PFSK-1 (cell line): ENCODE measurements around the gene HOXD12.

ENCODE experiments used
- POLR2AphosphoS5 ChIP-seq: IDR thresholded peaks from 2 replicates; pipeline ENCODE4 v1.6.1; 2012; ENCODE audit warnings: low read depth, mild to moderate bottlenecking, control low read depth, low read length, moderate library complexity
- TF ChIP-seq, protein P1 (sequence below), 2 experiments: IDR thresholded peaks; 2 replicates each; pipeline versions ENCODE4 v1.6.1 to v1.8.0; 2011 to 2012; ENCODE audit warnings: low read depth in 2 of 2, low read length in 2 of 2, control low read depth in 1 of 2, inconsistent platforms in 1 of 2, mild to moderate bottlenecking in 1 of 2, moderate library complexity in 1 of 2; ENCODE audit not compliant: insufficient read depth in 1 of 2

DNA sequence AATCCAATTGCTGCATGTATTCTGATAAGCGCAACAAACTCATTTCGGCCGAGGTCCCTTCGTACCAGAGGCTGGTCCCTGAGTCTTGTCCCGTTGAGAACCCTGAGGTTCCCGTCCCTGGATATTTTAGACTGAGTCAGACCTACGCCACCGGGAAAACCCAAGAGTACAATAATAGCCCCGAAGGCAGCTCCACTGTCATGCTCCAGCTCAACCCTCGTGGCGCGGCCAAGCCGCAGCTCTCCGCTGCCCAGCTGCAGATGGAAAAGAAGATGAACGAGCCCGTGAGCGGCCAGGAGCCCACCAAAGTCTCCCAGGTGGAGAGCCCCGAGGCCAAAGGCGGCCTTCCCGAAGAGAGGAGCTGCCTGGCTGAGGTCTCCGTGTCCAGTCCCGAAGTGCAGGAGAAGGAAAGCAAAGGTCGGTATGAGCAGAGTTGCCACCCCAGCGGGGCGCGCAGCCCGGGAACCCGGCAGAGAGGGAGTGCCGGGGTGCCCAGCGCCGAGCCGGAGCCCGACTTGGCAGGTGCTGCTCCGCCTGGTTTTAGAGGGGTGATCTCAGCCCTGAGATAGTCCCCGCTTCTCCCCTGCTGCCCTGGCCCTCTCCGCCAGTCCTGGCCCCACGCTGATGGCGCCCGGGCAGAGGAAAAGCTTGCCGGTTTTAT is 17.7 kb downstream of the HOXD12 start:
- TF ChIP-seq, protein P1, sequence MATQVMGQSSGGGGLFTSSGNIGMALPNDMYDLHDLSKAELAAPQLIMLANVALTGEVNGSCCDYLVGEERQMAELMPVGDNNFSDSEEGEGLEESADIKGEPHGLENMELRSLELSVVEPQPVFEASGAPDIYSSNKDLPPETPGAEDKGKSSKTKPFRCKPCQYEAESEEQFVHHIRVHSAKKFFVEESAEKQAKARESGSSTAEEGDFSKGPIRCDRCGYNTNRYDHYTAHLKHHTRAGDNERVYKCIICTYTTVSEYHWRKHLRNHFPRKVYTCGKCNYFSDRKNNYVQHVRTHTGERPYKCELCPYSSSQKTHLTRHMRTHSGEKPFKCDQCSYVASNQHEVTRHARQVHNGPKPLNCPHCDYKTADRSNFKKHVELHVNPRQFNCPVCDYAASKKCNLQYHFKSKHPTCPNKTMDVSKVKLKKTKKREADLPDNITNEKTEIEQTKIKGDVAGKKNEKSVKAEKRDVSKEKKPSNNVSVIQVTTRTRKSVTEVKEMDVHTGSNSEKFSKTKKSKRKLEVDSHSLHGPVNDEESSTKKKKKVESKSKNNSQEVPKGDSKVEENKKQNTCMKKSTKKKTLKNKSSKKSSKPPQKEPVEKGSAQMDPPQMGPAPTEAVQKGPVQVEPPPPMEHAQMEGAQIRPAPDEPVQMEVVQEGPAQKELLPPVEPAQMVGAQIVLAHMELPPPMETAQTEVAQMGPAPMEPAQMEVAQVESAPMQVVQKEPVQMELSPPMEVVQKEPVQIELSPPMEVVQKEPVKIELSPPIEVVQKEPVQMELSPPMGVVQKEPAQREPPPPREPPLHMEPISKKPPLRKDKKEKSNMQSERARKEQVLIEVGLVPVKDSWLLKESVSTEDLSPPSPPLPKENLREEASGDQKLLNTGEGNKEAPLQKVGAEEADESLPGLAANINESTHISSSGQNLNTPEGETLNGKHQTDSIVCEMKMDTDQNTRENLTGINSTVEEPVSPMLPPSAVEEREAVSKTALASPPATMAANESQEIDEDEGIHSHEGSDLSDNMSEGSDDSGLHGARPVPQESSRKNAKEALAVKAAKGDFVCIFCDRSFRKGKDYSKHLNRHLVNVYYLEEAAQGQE (IDR thresholded peaks at IDR 0.05; ENCODE audit: insufficient read depth in 1 of 2, low read depth in 2 of 2, low read length in 2 of 2): no peak
- TF ChIP-seq POLR2AphosphoS5: no peak
